ENCODE data around the gene ZNF462.

Gene ZNF462, protein sequence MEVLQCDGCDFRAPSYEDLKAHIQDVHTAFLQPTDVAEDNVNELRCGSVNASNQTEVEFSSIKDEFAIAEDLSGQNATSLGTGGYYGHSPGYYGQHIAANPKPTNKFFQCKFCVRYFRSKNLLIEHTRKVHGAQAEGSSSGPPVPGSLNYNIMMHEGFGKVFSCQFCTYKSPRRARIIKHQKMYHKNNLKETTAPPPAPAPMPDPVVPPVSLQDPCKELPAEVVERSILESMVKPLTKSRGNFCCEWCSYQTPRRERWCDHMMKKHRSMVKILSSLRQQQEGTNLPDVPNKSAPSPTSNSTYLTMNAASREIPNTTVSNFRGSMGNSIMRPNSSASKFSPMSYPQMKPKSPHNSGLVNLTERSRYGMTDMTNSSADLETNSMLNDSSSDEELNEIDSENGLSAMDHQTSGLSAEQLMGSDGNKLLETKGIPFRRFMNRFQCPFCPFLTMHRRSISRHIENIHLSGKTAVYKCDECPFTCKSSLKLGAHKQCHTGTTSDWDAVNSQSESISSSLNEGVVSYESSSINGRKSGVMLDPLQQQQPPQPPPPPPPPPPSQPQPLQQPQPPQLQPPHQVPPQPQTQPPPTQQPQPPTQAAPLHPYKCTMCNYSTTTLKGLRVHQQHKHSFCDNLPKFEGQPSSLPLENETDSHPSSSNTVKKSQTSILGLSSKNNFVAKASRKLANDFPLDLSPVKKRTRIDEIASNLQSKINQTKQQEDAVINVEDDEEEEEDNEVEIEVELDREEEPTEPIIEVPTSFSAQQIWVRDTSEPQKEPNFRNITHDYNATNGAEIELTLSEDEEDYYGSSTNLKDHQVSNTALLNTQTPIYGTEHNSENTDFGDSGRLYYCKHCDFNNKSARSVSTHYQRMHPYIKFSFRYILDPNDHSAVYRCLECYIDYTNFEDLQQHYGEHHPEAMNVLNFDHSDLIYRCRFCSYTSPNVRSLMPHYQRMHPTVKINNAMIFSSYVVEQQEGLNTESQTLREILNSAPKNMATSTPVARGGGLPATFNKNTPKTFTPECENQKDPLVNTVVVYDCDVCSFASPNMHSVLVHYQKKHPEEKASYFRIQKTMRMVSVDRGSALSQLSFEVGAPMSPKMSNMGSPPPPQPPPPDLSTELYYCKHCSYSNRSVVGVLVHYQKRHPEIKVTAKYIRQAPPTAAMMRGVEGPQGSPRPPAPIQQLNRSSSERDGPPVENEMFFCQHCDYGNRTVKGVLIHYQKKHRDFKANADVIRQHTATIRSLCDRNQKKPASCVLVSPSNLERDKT (N-terminal part only)

GRCh38 chr9:106862821-106863720 is at the start of gene ZNF462:
Gene ZNF462, plus strand, starts transcription at chr9:106863166. Its CDS starts 60,218 bp downstream, at chr9:106923384.
- TF ChIP-seq POLR2A (IDR thresholded peaks at IDR 0.05; ENCODE audit: low read length) (no peak), GATA1 (IDR thresholded peaks at IDR 0.05; ENCODE audit: low read depth, low read length) (no peak)
- no peak for DNase-seq

- no peak for DNase-seq
- no peak for TF ChIP-seq GATA1 (IDR thresholded peaks at IDR 0.05; ENCODE audit: low read depth, low read length)
- no peak for TF ChIP-seq POLR2A (IDR thresholded peaks at IDR 0.05; ENCODE audit: low read length)
Measured at GRCh38 chr9:106816524-106816923, 46.4 kb upstream of the ZNF462 start.

DNA sequence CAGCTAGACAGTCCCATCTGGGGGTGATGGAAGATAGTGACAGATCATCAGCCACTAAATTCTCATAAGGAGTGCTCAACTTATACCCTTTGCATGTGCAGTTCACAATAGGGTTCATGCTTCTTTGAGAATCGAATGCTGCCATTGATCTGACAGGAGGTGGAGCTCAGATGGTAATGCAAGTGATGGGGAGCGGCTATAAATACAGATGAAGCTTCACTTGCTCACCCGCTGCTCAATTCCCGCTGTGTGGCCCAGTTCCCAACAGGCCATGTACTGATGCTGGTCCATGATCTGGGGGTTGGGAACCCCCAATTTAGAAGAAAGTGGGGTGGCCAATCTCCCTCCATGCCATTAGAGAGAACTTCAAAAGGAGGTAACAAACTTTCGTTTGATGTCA is 44.9 kb upstream of the ZNF462 start:
- TF ChIP-seq POLR2A (IDR thresholded peaks at IDR 0.05; ENCODE audit: low read length): no peak
- TF ChIP-seq GATA1 (IDR thresholded peaks at IDR 0.05; ENCODE audit: low read depth, low read length): no peak
- DNase-seq: no peak

GRCh38 chr9:106820866-106821265 is 42.1 kb upstream of the ZNF462 start:
- TF ChIP-seq POLR2A (IDR thresholded peaks at IDR 0.05; ENCODE audit: low read length): no peak
- TF ChIP-seq GATA1 (IDR thresholded peaks at IDR 0.05; ENCODE audit: low read depth, low read length): no peak
- DNase-seq: no peak

DNA sequence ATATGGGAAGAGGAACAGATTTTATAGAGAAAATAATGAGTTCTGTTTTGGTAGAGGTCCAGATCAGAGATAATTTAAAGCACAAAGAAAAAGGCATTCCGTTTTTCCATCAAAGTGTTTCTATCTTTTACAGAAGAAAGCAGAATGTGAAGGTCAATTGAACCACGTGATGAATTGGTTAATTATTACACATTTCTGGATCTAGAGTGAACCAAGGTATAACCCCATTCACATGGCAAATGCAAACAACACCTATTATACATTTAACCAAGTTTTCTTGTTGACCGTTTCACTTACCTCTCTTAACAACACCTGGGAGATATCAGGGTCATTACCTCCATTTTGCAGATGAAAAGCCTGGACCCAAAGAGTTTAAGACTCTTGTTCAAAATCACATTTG is 34.9 kb upstream of the ZNF462 start:
- DNase-seq: no peak
- TF ChIP-seq POLR2A (IDR thresholded peaks at IDR 0.05; ENCODE audit: low read length): no peak
- TF ChIP-seq GATA1 (IDR thresholded peaks at IDR 0.05; ENCODE audit: low read depth, low read length): no peak

- DNase-seq: no peak
- TF ChIP-seq POLR2A (IDR thresholded peaks at IDR 0.05; ENCODE audit: low read length) (no peak), GATA1 (IDR thresholded peaks at IDR 0.05; ENCODE audit: low read depth, low read length) (no peak)
Measured at GRCh38 chr9:106828965-106829364, 34.0 kb upstream of the ZNF462 start.

DNA sequence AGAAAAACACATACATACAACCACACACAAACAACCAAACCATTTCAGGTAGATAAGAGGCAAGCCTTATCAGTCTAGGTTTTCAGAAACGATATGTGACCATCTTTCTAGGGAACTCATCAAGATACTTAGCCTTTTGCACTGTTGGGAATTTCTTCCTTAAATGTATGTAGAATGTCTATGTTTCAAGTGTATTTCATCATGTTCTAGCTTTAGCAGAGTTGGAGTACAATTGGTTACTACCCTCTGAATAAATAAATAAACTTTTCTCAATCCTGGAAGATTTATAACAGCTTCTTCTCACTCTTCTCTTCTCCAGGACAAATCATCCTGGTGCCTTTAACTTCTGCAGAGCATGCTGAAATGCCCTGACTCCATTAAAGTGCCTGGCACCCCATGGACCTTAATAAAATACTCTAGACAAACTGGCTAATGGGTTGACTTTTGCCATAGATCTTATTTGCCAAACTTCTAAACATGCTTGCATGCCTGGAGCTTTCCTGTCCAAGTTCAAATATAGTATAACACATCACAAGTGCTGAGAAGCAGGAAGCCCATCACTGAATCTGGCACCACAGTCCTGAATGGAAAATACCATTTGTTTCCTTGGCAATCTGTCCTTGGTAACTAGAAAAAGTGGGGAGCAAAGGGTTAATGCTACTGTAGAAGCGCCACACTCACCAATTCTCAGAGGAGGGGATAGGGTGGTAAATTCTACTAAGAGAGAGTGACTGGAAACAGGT is 33.1 kb upstream of the ZNF462 start:
- TF ChIP-seq POLR2A (IDR thresholded peaks at IDR 0.05; ENCODE audit: low read length): no peak
- TF ChIP-seq GATA1 (IDR thresholded peaks at IDR 0.05; ENCODE audit: low read depth, low read length): no peak
- no peak for DNase-seq

DNA sequence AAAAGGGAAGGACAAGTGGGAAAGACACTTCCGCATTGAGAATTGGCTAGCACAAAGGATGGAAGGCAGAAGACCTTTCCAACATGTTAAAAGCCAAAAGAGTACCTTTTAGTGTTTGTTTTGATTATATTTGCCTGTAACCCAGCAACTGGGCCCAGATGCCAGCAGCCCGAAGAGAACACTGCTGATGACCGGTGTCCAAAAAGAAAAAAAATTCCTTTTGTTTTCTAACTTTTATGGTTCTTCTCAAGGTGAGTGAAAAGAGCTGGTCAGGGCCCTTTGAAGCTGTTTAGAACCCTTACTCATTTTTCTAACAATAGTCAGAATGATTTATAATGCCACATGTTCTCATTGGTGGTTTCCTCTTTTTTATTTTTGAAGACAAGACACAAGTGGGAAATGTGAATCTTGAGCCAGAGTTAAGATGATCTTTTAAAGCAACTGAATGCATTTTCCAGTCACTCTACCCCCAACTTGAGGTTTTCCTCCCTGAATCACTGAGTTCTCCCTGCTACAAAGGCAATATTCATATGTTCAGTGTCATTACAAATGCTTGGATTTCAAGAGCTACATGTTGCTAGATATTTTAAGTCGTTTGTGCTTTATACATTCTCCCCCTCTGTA is 32.3 kb upstream of the ZNF462 start:
- no peak for DNase-seq
- TF ChIP-seq GATA1 (IDR thresholded peaks at IDR 0.05; ENCODE audit: low read depth, low read length) (no peak), POLR2A (IDR thresholded peaks at IDR 0.05; ENCODE audit: low read length) (no peak)

- DNase-seq: no peak
- TF ChIP-seq POLR2A (IDR thresholded peaks at IDR 0.05; ENCODE audit: low read length): no peak
- no peak for TF ChIP-seq GATA1 (IDR thresholded peaks at IDR 0.05; ENCODE audit: low read depth, low read length)
Measured at GRCh38 chr9:106834888-106835287, 28.1 kb upstream of the ZNF462 start.

GRCh38 chr9:106835840-106836239 is 27.1 kb upstream of the ZNF462 start:
- no peak for TF ChIP-seq POLR2A (IDR thresholded peaks at IDR 0.05; ENCODE audit: low read length)
- TF ChIP-seq GATA1 (IDR thresholded peaks at IDR 0.05; ENCODE audit: low read depth, low read length): no peak
- DNase-seq: no peak

- DNase-seq: no peak
- TF ChIP-seq POLR2A (IDR thresholded peaks at IDR 0.05; ENCODE audit: low read length) (no peak), GATA1 (IDR thresholded peaks at IDR 0.05; ENCODE audit: low read depth, low read length) (no peak)
Measured at GRCh38 chr9:106843371-106843770, 19.6 kb upstream of the ZNF462 start.

DNA sequence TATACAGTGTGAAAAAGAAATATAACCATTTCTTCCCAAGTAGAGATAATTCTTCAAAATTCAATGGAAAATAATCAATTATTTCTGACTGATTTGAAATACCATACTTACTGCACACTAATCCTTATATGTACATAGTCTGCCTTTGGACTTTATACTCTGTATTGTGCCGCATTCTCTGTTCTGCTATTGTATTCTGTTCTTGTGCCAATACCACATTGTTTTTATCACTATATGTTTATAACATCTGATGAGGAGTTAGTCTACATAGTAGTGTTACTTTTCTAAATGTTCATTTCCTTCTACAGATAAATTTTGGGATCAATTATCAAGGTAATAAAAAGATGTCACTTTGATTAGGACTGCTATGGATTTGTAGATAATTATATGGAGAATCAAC is 16.7 kb upstream of the ZNF462 start:
- DNase-seq: no peak
- TF ChIP-seq POLR2A (IDR thresholded peaks at IDR 0.05; ENCODE audit: low read length): no peak
- no peak for TF ChIP-seq GATA1 (IDR thresholded peaks at IDR 0.05; ENCODE audit: low read depth, low read length)

Data from erythroblast (primary cell).